Brain microvascular endothelial cell (primary cell): ENCODE data around the gene PTF1A.

ENCODE experiments used
- DNase-seq: peaks from one replicate; pipeline ENCODE4 v3.0.0-alpha.2; 2020
- H3K27ac ChIP-seq: fragments of 250-450 bp; sonication (Bioruptor Pico); 2 replicates; pipeline ENCODE4 v1.5.1; 2020; ENCODE audit warnings: mild to moderate bottlenecking, moderate library complexity
- H3K27me3 ChIP-seq: fragments of 250-450 bp; sonication (Bioruptor Pico); replicated peaks from 2 replicates; pipeline ENCODE4 v1.5.1; 2020; ENCODE audit warnings: mild to moderate bottlenecking
- H3K36me3 ChIP-seq: fragments of 250-450 bp; sonication (Bioruptor Pico); replicated peaks from 2 replicates; pipeline ENCODE4 v1.5.1; 2020; ENCODE audit warnings: mild to moderate bottlenecking
- H3K4me3 ChIP-seq: 2 replicates; pipeline ENCODE4 v1.5.1; 2011; ENCODE audit warnings: low read depth, mild to moderate bottlenecking, control low read depth, low read length, moderate library complexity
- CTCF ChIP-seq: IDR thresholded peaks from 2 replicates; pipeline ENCODE4 v1.5.1; 2011; ENCODE audit warnings: low read depth, mild to moderate bottlenecking, moderate library complexity, low read length, control low read depth, inconsistent platforms; ENCODE audit errors: missing control alignments
- in situ Hi-C: cut with HindIII; loops from 2 replicates; pipeline ENCODE4 v1.10.0; 2017; ENCODE audit warnings: low sequenced_read_pairs, low pct_ligation_motif_present

Gene PTF1A

GRCh38 chr10:23203369-23204325 lies 11.5 kb downstream of the PTF1A start:
- Histone ChIP-seq H3K27me3 (peaks cover 51% of the 10 kb centered on the region), H3K27ac (no peak overlapping the region), H3K4me3 (no peak overlapping the region), H3K36me3 (no peaks in the 10 kb centered on the region)
- in situ Hi-C loops: no loop called here
- no peak for TF ChIP-seq CTCF
- DNase-seq: no peak

GRCh38 chr10:23204773-23205172 lies 12.7 kb downstream of the PTF1A start:
- DNase-seq: no peak
- Histone ChIP-seq H3K27ac (no peak overlapping the region), H3K4me3 (no peak overlapping the region), H3K36me3 (no peaks in the 10 kb centered on the region), H3K27me3 (peaks cover 40% of the 10 kb centered on the region)
- TF ChIP-seq CTCF: no peak
- in situ Hi-C loops: no loop called here

GRCh38 chr10:23205972-23206642 lies 14.0 kb downstream of the PTF1A start:
- H3K27me3 ChIP-seq: peaks cover 27% of the 10 kb centered on the region
- H3K27ac ChIP-seq: no peak overlapping the region
- in situ Hi-C loops: no loop called here

GRCh38 chr10:23217471-23217870 lies 25.4 kb downstream of the PTF1A start:
- Histone ChIP-seq H3K4me3 (no peak overlapping the region), H3K27ac (no peak overlapping the region), H3K36me3 (no peaks in the 10 kb centered on the region), H3K27me3 (no peaks in the 10 kb centered on the region)
- in situ Hi-C loops: no loop called here
- DNase-seq: no peak
- TF ChIP-seq CTCF: no peak

More at GRCh38 chr10:23205972-23206642, 14.0 kb downstream of the PTF1A start:
- H3K36me3 ChIP-seq: no peaks in the 10 kb centered on the region
- no peak for DNase-seq
- TF ChIP-seq CTCF: no peak
- no peak overlapping the region for H3K4me3 ChIP-seq

- DNase-seq: no peak
- Histone ChIP-seq H3K36me3 (no peaks in the 10 kb centered on the region), H3K27me3 (no peaks in the 10 kb centered on the region), H3K4me3 (no peak overlapping the region), H3K27ac (no peak overlapping the region)
- in situ Hi-C loops: no loop called here
- no peak for TF ChIP-seq CTCF
These were observed 38.5 kb downstream of the PTF1A start for GRCh38 chr10:23230582-23230981.
